Skeletal muscle cell (primary cell): ENCODE measurements around the gene IPPK.
A peak's percentile ranks its signal among the peaks of the same experiment; 100 is the strongest.

ENCODE experiments used
- DNase-seq: peaks from one replicate; pipeline ENCODE4 v3.0.0-alpha.2; 2010; ENCODE audit warnings: low read depth
- H3K4me3 ChIP-seq: 2 replicates; pipeline ENCODE4 v1.5.1; 2011; ENCODE audit warnings: low read depth, mild to moderate bottlenecking, control low read depth, low read length, moderate library complexity

IPPK gene, protein sequence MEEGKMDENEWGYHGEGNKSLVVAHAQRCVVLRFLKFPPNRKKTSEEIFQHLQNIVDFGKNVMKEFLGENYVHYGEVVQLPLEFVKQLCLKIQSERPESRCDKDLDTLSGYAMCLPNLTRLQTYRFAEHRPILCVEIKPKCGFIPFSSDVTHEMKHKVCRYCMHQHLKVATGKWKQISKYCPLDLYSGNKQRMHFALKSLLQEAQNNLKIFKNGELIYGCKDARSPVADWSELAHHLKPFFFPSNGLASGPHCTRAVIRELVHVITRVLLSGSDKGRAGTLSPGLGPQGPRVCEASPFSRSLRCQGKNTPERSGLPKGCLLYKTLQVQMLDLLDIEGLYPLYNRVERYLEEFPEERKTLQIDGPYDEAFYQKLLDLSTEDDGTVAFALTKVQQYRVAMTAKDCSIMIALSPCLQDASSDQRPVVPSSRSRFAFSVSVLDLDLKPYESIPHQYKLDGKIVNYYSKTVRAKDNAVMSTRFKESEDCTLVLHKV

GRCh38 chr9:92669890-92670708 lies at the start of gene IPPK:
Gene IPPK (minus strand): TSS chr9:92670131. CDS start chr9:92669988, 143 bp downstream.
- peak; percentile 95 for DNase-seq
- H3K4me3 ChIP-seq = peak within 1 kb of the TSS; percentile 91

- DNase-seq = no peak
- H3K4me3 ChIP-seq = no peak overlapping the region
These were observed 49.2 kb upstream of the IPPK start for GRCh38 chr9:92719028-92719647.

DNA sequence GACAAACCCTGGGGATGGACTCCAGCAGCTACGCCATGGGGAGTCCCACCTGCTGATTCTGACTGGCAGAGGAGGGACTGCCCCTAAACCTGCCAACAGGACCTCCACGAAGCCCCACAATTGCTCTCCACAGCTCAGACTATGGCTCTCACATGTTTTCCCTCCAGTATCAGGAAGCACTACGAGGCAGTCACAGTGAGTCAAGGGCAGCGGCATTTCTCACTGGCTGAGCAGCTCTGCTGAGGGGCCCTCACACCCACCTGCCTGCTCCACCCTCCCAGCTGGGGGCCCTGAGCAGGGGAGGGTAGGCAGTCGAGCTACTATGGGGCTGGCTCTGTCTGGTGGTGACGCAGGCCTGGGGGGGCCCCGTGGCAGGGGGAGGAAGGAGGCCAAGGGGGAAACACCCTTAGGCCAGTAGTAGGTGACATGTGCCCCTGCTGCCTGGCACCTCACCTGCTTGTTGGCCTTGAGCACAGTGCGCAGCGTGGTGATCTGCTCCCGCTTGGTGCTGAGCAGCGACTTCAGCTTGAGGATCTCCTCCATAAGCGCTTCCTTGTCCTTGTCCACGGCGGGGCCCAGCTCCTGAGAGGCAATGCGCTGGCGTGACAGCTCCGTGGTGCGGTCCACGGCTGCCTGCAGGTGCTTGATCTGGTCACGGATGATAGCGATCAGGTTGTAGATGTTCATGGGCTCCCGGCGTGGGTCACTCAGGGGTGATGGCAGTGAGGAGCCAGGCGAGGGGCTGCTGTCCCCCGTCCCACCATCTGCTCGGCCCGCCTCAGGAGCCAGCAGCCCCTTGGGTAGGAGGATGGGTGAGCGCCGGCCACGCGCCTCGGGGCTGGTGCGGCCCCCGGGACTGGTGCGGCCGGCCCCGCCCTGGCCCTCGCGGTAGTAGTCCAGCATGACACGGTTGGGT lies 48.4 kb upstream of the IPPK start:
- H3K4me3 ChIP-seq = no peak overlapping the region
- no peak for DNase-seq

DNA sequence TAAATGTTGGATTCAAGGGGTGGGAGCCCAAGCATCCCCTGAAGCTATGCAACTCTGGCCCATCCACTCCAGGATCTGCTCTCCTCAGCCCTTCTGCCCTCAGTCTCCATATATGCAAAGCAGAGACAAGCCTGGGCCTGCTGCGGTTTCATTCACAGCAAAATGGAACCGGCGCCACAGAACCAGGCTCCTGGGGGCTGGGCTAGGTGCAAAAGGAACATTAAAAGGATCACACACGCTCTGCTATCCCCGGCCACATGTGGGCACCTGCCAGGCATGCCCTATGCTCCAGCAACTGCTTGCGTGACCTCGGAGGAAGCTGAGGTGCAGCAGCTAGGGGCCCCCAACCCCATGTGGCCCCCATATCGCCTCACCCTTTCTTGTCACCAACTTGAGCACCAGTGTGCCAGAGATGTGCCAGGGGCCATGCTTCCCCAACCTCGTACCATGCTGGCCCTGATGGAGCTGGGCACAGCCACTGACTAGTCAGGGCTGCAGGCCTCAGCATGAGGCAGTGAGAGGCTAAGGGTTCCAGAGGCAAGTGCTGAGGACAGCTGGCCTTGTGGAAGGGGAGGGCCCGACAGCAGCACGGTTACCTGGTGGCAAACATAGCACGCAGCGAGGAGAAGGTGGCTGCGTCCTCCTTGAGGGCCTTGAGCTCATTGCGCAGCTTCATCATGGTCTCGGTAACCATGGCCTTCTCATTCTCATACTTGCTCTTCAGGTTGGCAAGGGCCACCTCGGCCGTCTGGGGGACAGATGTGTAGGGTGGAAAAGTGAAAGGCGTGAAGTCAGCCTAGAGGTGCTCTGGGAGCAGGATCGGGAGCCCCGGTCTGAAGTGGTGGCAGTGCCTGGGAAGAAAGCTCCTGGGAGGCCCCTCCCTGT lies 47.5 kb upstream of the IPPK start:
- H3K4me3 ChIP-seq = no peak overlapping the region
- DNase-seq = no peak

- no peak overlapping the region for H3K4me3 ChIP-seq
- DNase-seq = no peak
These were observed 46.6 kb upstream of the IPPK start for GRCh38 chr9:92716557-92716956.

DNA sequence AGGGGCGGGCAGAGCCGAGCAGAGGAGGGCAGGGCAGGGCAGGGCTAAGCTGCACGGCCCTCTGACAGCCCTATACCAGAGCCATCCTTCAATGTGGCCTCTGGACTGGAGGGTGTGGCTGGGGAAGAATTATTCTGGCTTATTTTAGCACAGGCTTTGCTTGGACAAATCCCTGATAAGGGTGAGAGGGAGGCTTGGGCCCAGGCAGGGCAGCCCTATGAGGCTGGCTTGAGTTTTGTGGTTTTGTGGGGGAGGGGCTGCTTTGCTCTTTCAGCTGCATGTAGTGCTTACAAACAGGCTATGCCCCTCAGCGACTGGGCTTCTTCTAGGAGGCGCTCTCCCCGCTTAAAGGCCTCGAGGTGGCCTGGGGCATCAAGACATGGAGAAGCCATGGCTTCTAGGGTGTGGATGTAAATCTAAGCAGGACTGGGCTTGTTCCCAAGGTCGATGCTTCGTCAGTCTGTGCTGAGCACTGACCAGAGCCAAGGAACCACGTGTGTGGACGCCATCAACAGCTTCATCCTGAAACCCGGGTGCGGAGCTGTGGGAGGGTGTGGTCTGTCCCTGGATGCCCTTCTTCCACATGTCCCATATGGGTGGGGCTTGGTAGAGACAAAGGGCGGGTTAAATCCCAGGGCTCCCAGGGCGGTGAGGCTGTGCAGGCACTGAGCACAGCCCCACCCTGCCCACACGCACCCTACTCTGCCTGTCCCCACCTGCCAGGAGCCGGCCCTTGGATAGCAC lies 45.7 kb upstream of the IPPK start:
- DNase-seq = no peak
- H3K4me3 ChIP-seq = no peak overlapping the region

- H3K4me3 ChIP-seq = no peak overlapping the region
- no peak for DNase-seq
These were observed 45.0 kb upstream of the IPPK start for GRCh38 chr9:92714787-92715487.

- H3K4me3 ChIP-seq = no peak overlapping the region
- no peak for DNase-seq
These were observed 44.1 kb upstream of the IPPK start for GRCh38 chr9:92714016-92714415.

- H3K4me3 ChIP-seq = no peak overlapping the region
- no peak for DNase-seq
These were observed 43.6 kb upstream of the IPPK start for GRCh38 chr9:92713528-92713927.

- H3K4me3 ChIP-seq = no peak overlapping the region
- DNase-seq = no peak
These were observed 42.8 kb upstream of the IPPK start for GRCh38 chr9:92712767-92713166.

DNA sequence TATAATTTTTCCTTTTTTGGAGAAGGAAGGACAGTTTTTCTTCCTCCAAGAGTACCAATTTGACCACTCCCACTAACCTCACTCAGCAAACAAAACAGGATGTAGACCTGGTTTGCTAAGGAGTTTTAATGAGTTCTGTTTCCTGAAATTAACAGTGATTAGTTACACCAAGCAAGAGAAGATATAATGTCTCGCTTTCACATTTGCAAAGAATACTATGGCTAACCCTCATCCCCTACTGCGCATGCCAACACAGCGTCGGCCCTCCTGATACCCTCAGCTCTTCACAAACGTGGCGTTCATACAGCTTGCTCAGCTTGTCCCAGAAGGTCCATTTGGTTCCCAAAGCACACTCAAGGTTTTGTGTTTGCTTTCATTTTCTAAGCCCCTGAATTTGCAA lies 41.9 kb upstream of the IPPK start:
- no peak for DNase-seq
- no peak overlapping the region for H3K4me3 ChIP-seq

DNA sequence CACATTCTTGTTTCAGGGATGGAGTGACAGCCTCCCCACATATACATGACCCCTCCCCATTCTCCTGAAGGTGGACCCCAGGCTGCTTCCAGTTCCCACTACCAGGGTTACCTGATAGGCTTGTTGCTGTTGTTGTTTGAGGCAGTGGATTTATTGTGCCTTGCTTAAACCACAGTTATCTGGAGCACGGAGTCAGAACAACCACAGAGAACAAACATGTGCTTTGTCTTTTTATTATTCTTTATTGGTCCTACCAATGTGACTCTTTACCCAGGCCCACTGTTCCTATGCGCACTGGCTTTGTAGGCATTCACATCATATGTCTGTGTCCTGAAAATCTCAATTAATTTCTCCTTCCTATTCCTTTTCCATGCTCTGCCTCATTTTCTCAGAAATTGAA lies 41.2 kb upstream of the IPPK start:
- no peak overlapping the region for H3K4me3 ChIP-seq
- no peak for DNase-seq

DNA sequence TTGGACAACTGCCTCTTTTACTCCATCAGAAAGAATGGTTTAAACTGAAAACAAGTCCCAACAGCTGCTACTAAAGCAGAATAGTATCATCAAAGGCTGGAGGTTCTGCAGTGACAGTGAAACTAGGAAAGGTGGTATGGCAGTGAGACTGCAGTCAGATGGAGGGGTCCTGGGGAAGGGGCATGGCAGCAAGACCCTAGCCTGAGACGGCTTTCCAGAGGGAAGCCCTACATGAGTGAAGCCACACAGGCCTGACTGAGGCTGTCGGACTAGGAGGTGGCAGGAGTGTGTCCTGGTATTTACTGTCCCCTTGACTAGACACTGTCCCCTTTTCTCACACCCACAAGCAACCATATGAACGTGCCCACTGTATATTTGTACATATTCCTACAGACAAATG lies 40.4 kb upstream of the IPPK start:
- H3K4me3 ChIP-seq = no peak overlapping the region
- DNase-seq = no peak

GRCh38 chr9:92709954-92710353 lies 40.0 kb upstream of the IPPK start:
- no peak for DNase-seq
- H3K4me3 ChIP-seq = no peak overlapping the region

- no peak overlapping the region for H3K4me3 ChIP-seq
- no peak for DNase-seq
These were observed 39.3 kb upstream of the IPPK start for GRCh38 chr9:92709240-92709639.

DNA sequence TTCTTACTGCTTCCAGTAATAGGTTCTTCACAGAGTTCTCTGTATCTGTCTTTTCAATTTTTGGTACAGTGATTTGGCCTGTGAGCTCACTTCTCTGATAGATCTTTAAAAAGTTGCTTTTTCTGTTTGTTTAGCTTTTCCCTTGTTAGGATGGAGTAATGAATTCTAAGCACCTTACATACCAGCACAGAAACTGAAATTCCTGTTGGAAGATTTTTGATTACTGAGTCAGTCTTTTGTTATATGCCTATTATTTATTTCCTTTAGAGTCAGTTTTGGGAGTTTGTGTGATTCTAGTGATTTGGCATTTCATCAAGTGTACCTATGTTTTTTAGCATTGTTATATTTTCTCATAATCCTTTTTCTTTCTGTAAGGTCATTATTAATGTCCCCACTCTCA lies 37.6 kb upstream of the IPPK start:
- DNase-seq = no peak
- H3K4me3 ChIP-seq = no peak overlapping the region
